Measurements from ENCODE around the gene CBX2. TPM values are rescaled to one million over a fixed set of nuclear protein-coding genes. Genes with fewer than 3 reads are reported as not detected.

CBX2 gene
- total and polyA plus RNA-seq, 12 donors, result 0.06 to 3.4 (median 0.82) TPM

DNA sequence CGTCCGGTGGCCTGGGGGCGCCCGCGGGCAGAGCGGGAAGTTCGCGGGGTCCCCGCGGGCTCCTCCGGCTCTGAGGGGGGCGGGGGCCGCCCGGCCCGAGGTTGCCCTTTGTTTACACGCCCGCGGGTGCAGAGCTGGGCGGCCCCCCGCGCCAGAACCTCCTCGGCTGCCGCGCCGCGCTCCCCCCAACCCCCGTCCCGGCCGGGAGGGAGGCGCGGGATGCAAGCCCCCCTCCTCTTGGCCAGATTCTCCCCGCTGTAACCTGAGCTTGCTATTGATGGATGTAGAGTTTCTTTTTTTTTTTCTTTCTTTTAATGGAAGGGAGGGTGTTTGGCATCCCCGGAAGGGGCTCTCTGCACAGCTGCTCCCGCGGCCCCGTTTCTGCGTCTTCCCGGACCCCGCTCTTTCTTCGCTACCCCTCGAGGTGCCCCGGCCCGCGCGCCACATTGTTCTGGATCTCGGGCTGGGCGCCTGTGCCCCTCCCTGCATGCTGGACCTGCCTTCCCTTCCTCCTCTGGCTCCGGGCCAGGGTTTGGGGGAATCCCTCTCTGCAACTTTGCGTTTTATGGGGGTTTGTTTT, 646 bp downstream of the CBX2 start:
- H3K9me3 ChIP-seq (replicated peaks in 1 of 3), result no peaks in the 10 kb centered on the region
- WGBS, 4 donors, result 2 to 4% (median 3%) methylated on average over 20 to 49 of the region's 49 CpGs
- peaks cover 7 to 8% of the 10 kb centered on the region in 2 donors for H3K4me1 ChIP-seq (replicated peaks in 1 of 2)
- intact Hi-C loops (cut with DNase I), result no loop called here
- TF ChIP-seq POLR2A (IDR thresholded peaks at IDR 0.05), result no peak
- TF ChIP-seq, protein P1, sequence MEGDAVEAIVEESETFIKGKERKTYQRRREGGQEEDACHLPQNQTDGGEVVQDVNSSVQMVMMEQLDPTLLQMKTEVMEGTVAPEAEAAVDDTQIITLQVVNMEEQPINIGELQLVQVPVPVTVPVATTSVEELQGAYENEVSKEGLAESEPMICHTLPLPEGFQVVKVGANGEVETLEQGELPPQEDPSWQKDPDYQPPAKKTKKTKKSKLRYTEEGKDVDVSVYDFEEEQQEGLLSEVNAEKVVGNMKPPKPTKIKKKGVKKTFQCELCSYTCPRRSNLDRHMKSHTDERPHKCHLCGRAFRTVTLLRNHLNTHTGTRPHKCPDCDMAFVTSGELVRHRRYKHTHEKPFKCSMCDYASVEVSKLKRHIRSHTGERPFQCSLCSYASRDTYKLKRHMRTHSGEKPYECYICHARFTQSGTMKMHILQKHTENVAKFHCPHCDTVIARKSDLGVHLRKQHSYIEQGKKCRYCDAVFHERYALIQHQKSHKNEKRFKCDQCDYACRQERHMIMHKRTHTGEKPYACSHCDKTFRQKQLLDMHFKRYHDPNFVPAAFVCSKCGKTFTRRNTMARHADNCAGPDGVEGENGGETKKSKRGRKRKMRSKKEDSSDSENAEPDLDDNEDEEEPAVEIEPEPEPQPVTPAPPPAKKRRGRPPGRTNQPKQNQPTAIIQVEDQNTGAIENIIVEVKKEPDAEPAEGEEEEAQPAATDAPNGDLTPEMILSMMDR (IDR thresholded peaks at IDR 0.05), result no peak
- H3K36me3 ChIP-seq (replicated peaks in 1 of 2), result no peaks in the 10 kb centered on the region
- peak overlapping the region in 2 of 4 donors; percentile 49 to 76 for H3K4me3 ChIP-seq
- H3K27ac ChIP-seq, result no peak overlapping the region
- DNase-seq, result no peak
- H3K27me3 ChIP-seq, result peaks cover 40% of the 10 kb centered on the region

DNA sequence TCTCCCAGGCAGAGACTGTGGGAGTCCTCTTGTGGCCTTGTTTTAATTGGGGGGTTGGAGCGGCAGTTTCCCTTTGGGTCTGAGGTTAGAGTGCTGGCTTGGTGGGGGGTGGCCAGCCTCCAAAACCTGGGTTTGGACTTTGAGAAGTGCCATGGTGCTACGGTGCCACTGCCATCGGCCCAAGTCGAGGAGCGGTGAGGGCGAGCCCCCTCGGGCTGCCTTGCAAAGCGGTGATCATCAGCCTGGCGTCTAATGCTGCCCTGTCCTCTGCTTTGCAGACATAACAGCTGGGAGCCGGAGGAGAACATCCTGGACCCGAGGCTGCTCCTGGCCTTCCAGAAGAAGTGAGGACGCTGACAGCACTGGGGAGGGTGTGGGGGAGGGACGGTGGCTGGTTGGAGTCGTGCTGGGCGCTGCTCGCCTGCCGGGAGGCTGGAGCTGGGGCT, 1.2 kb downstream of the CBX2 start:
- H3K27me3 ChIP-seq, result peaks cover 35% of the 10 kb centered on the region
- no peak overlapping the region for H3K27ac ChIP-seq
- H3K4me1 ChIP-seq (replicated peaks in 1 of 2), result peaks cover 7 to 8% of the 10 kb centered on the region in 2 donors
- intact Hi-C loops (cut with DNase I), result no loop called here
- H3K4me3 ChIP-seq, result peak overlapping the region in 1 of 4 donors; percentile 76
- WGBS, 4 donors, result 47 to 60% (median 51%) methylated on average over 1 to 17 of the region's 17 CpGs
- no peaks in the 10 kb centered on the region for H3K9me3 ChIP-seq (replicated peaks in 1 of 3)
- TF ChIP-seq, protein P1 (IDR thresholded peaks at IDR 0.05), result no peak
- no peak for TF ChIP-seq POLR2A (IDR thresholded peaks at IDR 0.05)
- no peak for DNase-seq
- H3K36me3 ChIP-seq (replicated peaks in 1 of 2), result no peaks in the 10 kb centered on the region

DNA sequence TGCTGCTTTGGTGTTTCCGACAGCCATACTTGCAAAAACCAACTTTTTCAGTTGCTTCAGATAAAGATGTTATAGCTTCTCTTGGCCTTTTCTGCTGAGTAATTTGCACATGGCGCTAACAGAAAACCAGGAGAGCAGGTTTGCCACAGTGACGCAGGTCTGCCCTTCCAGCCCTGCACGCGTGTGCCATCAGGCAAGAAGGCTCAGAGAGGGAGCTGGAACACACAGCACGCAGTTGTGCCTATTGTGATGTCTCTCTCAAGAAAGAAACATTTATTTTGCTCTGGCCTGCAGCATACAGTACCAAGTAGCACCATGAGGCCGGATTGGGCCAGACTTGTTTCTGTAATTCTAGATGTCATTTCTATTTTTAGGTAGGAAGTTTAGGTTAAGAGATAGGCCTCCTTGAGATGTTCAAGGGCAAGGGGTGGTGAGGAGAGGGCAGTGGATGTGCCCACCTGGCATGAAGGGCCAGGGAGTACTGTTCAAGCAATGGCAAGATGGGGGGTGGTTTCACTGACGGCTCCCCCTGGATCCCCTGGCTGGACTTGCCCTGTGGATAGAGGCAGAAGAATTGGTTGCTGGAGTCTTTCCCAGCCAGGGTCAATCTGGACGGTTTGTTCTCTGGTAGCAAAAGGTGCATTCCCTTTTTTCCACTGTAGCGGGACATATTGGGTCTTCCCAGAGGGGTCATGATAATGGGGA, 1.9 kb downstream of the CBX2 start:
- Histone ChIP-seq H3K4me1 (replicated peaks in 1 of 2) (peaks cover 7 to 8% of the 10 kb centered on the region in 2 donors), H3K4me3 (no peak overlapping the region), H3K9me3 (replicated peaks in 1 of 3) (no peaks in the 10 kb centered on the region), H3K27me3 (peaks cover 36% of the 10 kb centered on the region), H3K36me3 (replicated peaks in 1 of 2) (no peaks in the 10 kb centered on the region), H3K27ac (no peak overlapping the region)
- intact Hi-C loops (cut with DNase I), result loop anchor here in 1 of 2 donors (5.0 kb wide), 1 partner anchor 137 kb away; no protein-coding TSS in a partner anchor
- 81 to 92% (median 92%) methylated on average over 9 to 10 of the region's 10 CpGs for WGBS, 4 donors
- TF ChIP-seq, protein P1 (IDR thresholded peaks at IDR 0.05), result no peak
- TF ChIP-seq POLR2A (IDR thresholded peaks at IDR 0.05), result no peak
- DNase-seq, result no peak

DNA sequence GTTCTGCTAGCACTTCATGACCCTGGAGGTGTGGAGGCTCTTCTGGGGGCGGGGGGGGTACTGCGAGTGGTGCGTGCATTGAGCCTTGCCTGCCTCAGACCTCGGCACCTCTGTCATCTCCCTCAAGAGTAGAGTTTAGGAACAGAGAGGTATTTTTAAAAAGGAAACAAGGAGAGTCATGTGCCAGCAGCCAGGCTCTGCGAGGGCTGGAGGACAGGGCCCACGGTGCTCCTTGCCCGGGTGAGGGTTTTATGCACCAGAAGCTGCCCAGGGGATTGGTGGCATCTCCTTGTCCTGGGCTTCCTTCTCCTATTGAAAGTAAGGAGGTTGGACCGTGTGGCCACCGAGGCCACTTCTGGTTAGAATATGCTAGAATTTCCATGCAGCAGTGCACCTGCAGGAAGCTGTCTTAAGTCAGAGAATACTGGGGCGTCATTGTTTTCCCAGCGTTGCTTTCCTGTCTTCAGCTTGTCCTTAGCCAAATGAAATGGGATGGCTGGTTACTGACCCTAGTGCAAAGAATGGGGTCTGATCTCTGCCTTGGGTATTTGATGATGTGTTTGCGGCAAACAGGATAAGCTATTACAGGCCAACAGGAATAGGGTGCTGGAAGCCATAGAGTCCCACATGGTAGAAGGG, 3.2 kb downstream of the CBX2 start:
- Histone ChIP-seq H3K4me3 (no peak overlapping the region), H3K4me1 (replicated peaks in 1 of 2) (peaks cover 7 to 8% of the 10 kb centered on the region in 2 donors), H3K27me3 (peaks cover 30% of the 10 kb centered on the region), H3K36me3 (replicated peaks in 1 of 2) (no peaks in the 10 kb centered on the region), H3K27ac (no peak overlapping the region), H3K9me3 (replicated peaks in 1 of 3) (no peaks in the 10 kb centered on the region)
- intact Hi-C loops (cut with DNase I), result loop anchor here in 1 of 2 donors (5.0 kb wide), 1 partner anchor 136 kb away; no protein-coding TSS in a partner anchor
- no peak for TF ChIP-seq POLR2A (IDR thresholded peaks at IDR 0.05)
- TF ChIP-seq, protein P1 (IDR thresholded peaks at IDR 0.05), result no peak
- DNase-seq, result no peak
- WGBS, 4 donors, result 75 to 83% (median 77%) methylated on average over 11 to 12 of the region's 12 CpGs
